Activated CD4-positive, alpha-beta T cell treated with anti-CD3 and anti-CD28 coated beads, Interleukin-2, amount 50 U/mL, for 16 hours (primary cell): ENCODE measurements around the gene PTGR2.
"Not testable (repeated sequence)": the region's sequence is repeated elsewhere in the genome, so short reads cannot be mapped to it uniquely, and the experiment has no call there.

Source experiments
- DNase-seq: peaks from one replicate; pipeline ENCODE4 v3.0.0-alpha.2; 2020

The PTGR2 gene

DNA sequence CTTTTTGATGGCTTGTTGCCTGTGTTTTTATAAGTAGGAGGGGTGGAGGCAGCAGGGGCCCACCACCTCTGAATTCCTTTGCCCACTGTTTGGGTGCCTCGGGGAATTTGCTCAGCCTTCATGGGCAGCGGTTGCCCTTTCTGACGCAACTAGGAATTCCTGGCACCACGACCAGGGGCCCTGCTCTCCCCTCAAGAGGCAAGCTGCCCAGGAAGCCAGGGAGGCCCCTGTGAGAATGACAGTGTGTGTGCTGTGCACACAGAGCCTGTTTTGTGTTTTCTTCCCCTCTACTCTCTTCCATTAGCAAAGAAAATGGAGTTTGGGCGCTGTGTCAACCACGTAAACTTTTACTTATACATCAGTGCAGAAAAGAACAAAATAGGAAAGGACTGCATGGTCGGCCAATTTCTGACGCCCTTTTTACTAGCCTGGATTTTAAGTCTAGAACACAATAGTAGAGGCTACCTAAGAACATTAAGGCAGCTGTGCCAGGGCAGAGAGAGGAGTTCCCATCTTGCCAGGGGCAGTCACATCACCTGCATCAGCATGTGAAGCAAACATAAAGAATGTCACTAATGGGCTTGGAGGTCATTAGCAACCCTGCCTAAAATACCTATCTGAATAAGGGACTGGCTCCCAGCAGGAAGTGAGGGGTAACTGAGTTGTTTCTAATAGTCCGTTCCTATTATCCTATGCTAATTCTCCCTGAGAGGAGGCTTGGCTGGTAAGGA is 17.9 kb upstream of the PTGR2 start:
- DNase-seq, result no peak

DNA sequence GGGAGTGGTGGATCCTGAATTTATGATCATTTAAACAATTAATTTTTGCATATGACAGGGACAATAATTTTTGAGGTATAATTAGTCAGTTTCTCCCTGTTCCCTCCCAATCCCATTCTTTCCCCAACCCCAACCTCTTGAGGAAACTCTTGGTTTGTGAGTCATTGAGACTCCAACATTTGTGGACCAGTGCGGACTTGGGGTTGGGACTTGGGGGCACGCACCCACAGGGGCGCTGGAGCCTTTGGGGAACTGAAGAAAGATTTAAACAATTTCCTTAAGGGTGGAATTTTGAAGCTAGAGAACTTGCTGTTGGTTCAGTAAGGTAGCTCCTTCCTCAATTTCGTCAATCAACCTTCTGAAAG is 17.4 kb upstream of the PTGR2 start:
- DNase-seq, result no peak

DNA sequence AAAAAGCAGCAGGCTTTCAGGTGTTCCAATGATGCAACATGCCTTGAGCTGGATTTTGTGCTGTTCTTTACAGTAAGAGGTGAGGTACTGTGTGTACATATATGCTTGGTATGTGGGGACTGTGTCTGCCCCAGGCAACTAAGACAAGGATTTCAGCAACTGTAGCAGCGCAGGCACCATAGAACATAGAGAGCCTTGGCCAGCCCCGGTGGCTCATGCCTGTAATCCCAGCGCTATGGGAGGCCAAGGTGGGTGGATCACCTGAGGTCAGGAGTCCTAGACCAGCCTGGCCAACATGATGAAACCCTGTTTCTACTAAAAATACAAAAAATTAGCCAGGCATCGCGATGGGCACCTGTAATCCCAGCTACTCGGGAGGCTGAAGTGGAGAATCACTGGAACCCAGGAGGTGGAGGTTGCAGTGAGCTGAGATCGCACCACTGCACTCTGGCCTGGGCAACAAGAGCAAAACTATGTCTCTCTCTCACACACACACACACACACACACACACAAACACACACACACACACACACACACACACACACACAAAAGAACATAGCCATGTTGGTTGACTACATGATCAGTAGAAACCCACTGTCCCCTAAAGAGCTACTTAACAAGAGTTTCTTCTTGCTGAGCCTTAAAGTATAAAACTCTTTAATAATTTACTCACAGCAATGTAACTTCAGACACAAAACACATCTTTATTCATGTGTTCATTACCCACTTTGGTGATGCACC is 13.2 kb upstream of the PTGR2 start:
- not testable (repeated sequence) for DNase-seq

DNA sequence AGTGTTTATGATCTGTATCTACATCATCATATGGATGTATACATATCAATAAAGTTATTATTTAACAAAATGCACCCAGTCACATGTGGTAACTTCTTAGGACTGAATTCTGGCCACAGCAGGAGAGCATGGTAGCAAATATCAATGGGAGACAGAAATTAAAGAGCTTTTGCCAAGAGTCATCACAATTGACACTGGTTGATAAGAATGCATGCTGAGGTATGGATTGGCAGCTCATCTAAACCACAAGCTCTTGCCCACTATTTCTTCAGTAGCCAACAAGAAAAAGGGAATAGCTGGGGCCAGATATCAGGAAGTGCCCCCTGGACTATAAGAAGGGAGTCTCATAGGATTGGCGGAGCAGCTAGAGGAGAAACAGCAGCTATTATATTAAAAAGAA is 9.4 kb upstream of the PTGR2 start:
- DNase-seq, result no peak

DNA sequence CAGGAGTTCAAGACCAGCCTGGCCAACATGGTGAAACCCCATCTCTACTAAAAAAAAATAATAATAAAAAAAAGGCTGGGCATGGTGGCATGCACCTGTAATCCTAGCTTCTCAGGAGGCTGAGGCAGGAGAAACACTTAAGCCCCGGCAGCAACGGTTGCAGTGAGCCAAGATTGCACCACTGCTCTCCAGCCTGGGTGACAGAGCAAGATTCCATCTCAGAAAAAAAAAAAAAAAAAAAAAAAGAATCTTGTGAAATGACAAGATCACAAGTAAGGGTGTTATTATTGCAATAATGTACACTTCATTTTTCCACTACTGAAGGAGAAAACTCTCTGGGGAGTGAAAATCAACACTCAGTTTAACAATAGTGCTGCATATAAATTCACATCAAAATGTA is 8.8 kb upstream of the PTGR2 start:
- DNase-seq, result no peak

DNA sequence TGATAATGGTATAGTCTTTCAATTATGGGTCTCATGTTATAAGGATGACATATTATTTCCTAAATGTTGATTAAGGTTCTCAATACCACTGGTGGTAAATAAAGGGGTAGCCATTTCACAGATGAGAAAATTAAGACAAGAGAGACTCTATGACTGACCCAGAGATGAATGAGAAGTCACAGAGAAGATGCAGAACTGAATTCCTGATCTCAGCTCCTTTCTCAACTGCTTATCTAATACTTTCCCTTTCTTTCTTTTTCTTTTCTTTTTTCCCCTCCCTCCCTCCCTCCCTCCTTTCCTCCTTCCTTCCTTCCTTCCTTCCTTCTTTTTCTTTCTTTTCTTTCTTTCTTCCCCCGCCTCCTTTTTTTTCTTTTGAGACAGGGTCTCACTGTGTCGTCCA is 8.3 kb upstream of the PTGR2 start:
- no peak for DNase-seq

DNA sequence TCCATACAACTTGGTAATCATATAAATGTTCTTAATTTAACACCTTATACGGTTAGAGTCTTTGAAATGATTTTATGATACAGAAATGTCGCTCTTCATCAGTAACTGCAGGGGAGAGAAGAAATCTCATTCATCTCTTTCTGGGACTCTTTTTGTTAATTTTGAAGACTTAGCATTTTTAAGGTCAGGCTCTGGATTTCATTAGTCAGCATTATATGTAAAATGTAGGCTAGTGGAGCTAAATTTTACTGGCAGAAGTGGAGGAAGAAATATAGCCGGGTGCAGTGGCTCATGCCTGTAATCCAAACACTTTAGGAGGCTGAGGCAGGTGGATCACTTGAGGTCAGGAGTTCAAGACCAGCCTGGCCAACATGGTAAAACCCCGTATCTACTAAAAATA is 4.7 kb upstream of the PTGR2 start:
- no peak for DNase-seq

DNA sequence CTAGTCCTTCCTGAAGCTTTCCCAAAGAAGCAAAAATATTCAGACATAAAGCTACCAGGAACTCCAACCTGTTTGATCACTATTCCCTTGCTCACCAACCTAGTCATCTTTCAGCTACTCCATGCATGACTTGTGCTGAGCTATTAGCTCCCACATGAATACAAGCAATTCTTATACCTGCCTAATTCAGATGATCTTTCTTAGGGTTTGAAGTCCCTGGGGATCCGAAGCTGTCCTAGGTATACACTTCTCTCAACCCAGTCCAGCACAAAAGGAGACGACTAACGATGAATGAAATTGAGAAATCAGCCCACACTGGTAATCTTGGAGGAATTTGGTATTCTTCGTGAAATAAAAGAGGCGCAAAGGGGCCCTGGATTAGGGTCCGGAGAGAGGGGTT is 631 bp upstream of the PTGR2 start:
- DNase-seq, result no peak

DNA sequence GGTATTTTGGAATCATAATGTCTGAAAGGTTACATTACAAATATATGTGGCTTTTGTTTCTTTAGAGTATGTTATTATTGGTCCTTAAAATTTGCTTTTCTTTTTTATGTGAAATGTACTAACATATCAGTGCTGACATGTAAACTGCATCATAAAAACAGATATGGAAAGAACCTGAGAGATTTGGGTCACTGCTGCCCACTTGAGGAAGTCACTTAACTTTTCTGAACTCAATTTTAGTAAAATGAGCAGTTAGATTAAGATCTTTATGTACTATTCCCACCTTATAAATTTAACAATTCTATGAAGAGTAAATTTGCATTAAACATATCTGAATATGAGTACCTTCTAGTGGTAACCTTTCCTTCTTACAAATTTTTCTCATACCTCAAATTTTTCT is 7.5 kb downstream of the PTGR2 start:
- no peak for DNase-seq

DNA sequence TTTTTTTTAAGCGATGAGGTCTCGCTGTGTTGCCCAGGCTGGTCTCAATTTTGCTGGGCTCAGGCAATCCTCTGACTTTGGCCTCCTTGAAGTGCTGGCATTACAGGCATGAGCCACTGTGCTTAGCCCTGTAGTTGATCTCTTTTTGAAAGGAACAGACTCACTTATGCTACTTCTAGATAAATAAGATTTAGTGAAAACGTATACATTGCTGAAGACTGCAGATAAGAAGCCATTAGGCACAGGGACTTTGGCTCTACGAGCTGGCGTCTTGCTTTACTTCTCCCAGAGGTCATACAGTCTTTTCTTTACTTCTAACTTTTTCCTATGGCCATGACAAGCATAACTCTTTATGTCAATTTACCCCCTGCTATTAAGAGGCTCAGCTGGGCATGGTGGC is 9.4 kb downstream of the PTGR2 start:
- no peak for DNase-seq

DNA sequence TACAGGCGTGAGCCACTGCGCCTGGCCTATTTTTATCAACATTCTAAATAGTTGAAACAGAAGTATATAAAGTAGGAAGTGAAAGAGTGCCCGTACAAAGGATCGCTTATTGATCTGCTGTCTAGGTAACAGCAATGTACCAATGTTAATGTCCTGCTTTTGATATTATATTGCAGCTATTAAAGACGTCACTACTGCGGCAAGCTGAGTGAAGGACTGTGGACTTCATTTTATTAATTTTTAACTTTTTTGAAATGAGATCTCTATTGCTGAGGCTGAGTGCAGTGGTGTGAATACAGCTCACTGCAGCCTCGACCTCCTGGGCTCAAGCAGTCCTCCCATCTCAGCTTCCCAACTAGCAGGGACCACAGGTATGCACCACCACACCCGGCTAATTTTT is 10.8 kb downstream of the PTGR2 start:
- no peak for DNase-seq

DNA sequence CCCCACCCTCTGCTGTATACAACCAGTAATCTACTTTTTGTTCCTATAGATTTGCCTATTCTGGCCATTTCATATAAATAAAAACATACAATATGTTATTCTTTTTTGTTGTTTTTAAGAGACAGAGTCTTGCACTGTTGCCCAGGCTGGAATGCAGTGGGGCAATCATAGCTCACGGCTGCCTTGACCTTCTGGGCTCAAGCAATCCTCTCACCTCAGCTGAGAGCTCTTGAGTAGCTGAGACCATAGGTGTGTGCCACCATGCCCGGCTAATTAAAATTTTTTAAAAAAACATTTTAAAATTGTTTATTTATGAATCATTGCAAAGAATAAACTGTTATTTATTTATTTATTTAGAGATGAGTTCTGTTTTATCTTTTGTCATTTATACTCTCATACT is 11.6 kb downstream of the PTGR2 start:
- DNase-seq, result no peak

DNA sequence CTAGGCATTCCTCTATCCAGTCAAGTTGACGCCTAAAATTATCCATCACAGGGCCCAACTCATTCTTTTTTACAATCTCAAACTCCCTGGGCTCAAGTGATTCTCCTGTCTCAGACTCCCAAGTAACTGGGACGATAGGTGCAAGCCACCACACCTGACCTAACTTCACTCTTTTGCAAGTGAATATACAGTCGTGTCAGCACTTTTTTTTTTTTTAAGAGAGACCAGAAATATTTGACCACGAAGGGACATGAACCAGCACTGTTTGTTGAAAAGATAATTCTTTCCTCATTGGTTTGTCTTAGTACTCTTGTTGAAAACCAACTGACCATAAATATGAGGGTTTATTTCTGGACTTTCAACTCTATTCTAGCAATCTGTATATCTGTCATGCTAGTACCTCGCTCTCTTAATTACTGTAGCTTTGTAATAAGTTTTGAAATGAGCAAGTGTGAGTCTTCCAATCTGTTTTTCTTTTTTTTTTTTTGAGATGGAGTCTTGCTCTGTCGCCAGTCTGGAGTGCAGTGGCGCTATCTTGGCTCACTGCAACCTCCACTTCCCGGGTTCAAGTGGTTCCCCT is 14.0 kb downstream of the PTGR2 start:
- DNase-seq, result no peak

DNA sequence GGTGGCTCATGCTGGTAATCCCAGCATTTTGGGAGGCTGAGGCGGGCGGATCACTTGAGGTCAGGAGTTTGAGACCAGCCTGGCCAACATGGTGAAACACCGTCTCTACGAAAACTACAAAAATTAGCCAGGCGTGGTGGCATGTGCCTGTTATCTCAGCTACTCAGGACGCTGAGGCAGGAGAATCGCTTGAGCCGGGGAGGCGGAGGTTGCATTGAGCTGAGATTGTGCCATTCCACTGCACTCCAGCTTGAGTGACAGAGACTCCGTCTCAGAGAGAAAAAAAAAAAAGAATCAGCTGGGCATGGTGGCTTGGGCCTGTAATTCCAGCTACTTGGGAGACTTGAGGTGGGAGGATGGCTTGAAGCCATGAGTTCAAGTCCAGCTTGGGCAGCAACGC is 18.1 kb downstream of the PTGR2 start:
- DNase-seq, result not testable (repeated sequence)

DNA sequence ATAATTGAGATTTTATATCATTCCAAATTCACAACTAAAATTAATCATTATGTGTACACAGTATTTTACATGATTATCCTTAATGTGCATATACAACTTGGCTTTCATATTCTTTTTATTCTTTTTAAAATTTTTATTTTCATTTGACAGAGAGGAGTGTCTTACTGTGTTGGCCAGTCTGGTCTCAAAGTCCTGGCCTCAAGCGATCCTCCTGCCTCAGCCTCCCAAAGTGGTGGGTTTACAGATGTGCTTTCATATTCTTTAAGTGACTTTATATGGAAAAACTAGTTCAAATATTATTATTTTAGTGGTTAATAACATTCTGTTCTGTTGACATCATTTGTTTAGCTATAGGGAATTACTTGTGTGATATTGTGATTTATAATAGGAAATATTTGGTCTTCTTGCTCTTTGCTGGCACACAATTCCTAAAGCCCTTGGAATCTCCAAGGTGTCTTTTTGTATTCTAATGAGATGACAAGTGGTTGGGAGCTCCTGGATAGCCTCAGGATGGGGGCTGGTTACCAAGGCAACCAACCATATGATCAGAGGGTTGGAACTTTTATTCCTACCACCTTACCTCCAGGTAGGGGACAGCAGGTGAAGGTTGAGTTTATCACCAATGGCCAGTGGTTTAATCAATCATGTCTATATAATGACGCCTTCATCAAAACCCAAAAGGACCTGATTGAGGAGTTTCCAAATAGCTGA is 19.0 kb downstream of the PTGR2 start:
- no peak for DNase-seq

DNA sequence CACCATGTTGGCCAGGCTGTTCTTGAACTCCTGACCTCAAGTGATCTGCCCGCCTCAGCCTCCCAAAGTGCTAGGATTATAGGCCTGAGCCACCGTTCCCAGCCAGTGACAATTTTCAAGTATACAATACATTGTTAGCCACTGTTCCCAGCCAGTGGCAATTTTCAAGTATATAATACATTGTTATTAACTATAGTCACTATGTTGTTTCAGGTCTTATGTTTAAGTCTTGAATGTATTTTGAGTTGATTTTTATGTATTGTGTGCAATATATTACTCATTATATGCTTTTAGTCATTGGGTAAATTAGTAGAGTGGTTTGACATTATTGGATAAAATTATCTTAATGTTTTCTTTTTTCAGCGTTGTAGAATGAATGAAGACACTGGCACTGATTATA is 22.0 kb downstream of the PTGR2 start:
- DNase-seq, result no peak

DNA sequence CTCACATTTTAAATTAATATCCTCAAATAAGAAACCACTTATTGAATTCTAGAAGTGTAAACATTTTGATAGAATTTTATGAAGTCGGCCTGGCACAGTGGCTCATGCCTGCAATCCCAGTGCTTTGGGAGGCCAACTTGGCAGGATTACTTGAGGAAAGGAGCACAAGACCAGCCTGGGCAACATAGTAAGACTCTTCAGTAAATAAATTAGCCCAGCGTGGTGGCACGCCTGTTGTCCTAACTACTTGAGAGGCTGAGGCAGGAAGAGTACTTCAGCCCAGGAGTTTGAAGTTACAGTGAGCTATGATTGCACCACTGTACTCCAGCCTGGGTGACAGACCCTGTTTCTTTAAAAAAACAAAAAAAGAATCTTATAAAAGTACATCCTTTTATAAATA is 26.2 kb downstream of the PTGR2 start:
- no peak for DNase-seq

DNA sequence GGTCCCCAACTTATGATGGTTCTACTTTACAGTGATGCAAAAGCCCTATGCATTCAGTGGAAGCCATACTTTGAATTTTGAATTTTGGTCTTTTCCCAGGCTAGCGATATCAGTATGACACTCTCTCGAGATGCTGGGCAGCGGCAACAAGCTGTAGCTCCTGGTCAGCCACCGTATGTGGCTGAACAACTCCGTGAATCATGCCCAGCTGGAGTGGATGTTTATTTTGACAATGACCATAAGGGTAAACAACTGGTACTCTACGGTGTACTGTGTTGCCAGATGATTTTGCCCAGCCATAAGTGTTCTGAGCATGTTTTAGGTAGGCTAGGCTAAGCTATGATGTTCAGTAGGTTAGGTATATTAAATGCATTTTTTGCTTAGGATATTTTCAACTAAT is 26.8 kb downstream of the PTGR2 start:
- DNase-seq, result no peak

DNA sequence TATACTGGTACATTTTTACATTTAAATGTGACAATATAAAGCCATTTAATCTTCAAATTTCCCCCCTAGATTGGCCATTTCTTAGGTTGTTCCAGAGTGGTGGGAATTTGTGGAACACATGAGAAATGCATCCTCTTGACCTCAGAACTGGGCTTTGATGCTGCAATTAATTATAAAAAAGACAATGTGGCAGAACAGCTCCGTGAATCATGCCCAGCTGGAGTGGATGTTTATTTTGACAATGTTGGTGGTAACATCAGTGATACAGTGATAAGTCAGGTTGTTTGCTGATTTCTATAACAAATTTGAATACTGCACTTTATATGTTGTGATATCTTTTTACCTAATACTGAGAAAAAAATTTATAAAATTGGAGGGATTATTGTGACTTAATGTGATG is 27.4 kb downstream of the PTGR2 start:
- no peak for DNase-seq

DNA sequence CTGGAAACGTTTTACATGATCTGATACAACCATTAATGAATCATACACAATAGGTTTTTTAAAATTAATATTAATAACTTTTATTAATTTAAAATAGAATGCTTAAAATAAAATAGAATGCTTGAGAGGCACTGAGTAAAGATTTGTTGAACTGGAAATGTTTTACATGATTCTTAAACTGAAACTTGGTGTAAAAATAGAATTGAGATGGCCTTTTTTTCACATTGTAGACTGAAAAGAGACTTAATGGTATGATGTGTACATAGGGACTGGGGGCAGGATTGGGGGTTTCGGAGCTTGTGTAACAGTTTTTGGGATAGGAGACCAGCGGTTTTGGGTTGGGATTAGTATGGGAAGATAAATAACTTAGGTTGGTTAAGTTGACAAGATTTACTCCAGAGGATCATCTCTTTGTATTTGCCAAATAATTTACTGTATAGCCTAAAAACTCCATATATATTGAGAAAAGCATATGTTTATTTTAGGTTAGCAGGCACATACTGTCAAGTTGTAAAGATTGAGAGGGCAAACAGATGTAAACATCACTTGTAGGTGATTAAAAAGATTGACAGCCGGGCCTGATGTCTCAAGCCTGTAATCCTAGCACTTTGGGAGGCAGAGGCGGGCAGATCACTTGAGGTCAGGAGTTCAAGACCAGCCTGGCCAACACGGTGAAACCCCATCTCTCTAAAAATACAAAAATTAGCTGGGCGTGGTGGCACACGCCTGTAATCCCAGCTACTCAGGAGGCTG is 33.0 kb downstream of the PTGR2 start:
- DNase-seq, result no peak

DNA sequence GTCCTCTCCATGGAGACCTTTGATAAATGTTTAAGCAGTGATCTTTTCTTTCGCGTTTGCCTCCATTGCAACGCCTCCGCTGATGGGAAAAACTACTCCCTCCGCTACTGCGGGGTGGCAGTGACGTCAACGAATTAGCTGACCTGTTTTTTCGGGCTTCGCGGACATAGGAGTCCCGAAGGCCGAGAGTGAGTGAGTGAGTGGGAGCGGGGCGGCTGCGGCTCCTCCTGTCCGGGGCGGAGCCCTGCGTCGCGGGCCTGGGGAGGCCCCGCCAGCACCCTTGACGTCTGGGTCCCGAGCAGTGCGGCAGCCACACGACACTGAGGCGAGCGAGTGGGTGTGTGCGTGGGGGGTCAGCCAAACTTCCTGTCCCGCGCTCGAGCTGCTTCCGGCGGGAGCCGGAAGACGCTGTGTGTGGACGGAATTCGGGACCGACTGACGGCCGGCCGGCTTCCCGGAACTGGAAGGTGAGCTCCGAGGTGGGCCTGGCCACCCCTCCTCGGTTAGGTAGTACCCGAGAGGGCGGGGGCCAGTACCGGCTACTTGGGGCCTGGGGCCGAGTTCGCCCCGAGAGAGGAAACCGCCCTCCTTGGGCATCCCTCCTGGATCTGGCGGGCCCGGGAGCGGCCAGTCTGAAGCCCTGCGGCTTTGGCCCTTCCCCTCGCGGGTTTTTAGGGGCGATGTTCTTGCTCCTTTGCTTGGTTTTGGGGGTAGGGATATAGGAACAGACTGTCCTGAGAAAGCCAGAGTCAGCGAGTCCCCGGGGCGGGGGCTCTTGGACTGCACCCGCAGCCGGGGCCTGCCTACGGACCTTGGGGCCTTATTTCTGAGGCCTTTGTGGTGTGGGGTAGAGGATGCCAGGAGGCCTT is 35.1 kb downstream of the PTGR2 start, which contains the start of gene ZNF410:
ZNF410 (plus strand) TSS at position 411 of the 869 bp plus-strand sequence. CDS start 5,317 bp downstream, outside the sequence.
- peak; percentile 96 for DNase-seq

DNA sequence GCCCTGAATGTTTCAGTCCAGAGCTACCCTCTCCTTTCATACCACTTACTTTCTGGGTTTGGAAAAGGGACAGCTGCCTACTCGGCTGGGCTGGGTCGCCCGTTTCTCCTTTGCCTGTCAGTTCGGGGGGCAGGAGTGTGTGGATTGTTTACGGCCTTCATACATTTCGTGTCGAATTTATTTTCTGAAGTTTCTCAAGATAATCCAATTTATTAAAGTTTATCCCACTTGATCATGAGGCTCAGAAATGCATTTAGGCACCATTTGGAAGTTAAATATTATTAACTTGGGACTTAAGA is 35.6 kb downstream of the PTGR2 start:
- no peak for DNase-seq
